Caco-2 (cell line): ENCODE data around the gene MT2A. TPM values are rescaled to one million over a fixed set of nuclear protein-coding genes. Genes with fewer than 3 reads are reported as not detected.

Source experiments
- BruUV-seq: library from RNA; stranded (reverse); fragments of 400-500 nt; replicated peaks from 2 replicates; lab custom pipeline; 2021; lab: Mats Ljungman, UMichigan
- CTCF ChIA-PET: fragments of 300-600 bp; sonication (Branson Sonifier 250); formaldehyde crosslinking; loops from one replicate; lab custom pipeline; 2022; ENCODE audit warnings: antibody characterized with exemption; lab: Charles Lee
- POLR2A ChIA-PET: fragments of 300-600 bp; sonication (Branson Sonifier 250); formaldehyde crosslinking; loops from one replicate; lab custom pipeline; 2022; ENCODE audit warnings: antibody characterized with exemption; lab: Charles Lee
- DNase-seq, 2 experiments: peaks; one replicate each; pipeline versions ENCODE4 v3.0.0 to v3.0.0-alpha.2; 2020 to 2022
- H3K27me3 ChIP-seq: replicated peaks from 2 replicates; pipeline ENCODE4 v1.6.0; 2011; ENCODE audit warnings: low read length; ENCODE audit not compliant: control insufficient read depth, insufficient read depth
- H3K36me3 ChIP-seq: 2 replicates; pipeline ENCODE4 v1.5.1; 2011; ENCODE audit warnings: low read length; ENCODE audit not compliant: control insufficient read depth, insufficient read depth
- H3K4me1 ChIP-seq: fragments of 250-450 bp; sonication (Bioruptor Pico); 2 replicates; pipeline ENCODE4 v1.5.1; 2020; ENCODE audit warnings: mild to moderate bottlenecking
- H3K4me3 ChIP-seq: 2 replicates; pipeline ENCODE4 v1.5.1; 2011; ENCODE audit warnings: low read depth, mild to moderate bottlenecking, control low read depth, low read length
- H3K9me3 ChIP-seq: fragments of 250-450 bp; sonication (Bioruptor Pico); 2 replicates; pipeline ENCODE4 v1.5.1; 2020; ENCODE audit warnings: mild to moderate bottlenecking, moderate library complexity
- H3K27ac Mint-ChIP-seq: one replicate; pipeline ENCODE4 v1.8.0; 2022; ENCODE audit warnings: mixed read lengths; ENCODE audit not compliant: unreplicated experiment
- H3K27me3 Mint-ChIP-seq: one replicate; pipeline ENCODE4 v1.8.0; 2022; ENCODE audit warnings: mixed read lengths; ENCODE audit not compliant: insufficient read depth, unreplicated experiment
- H3K36me3 Mint-ChIP-seq: one replicate; pipeline ENCODE4 v1.8.0; 2022; ENCODE audit warnings: mild to moderate bottlenecking, mixed read lengths; ENCODE audit not compliant: insufficient read depth, unreplicated experiment
- H3K4me1 Mint-ChIP-seq: one replicate; pipeline ENCODE4 v1.8.0; 2022; ENCODE audit warnings: low read depth, mixed read lengths; ENCODE audit not compliant: unreplicated experiment
- H3K4me3 Mint-ChIP-seq: one replicate; pipeline ENCODE4 v1.8.0; 2022; ENCODE audit warnings: mild to moderate bottlenecking, moderate library complexity, mixed read lengths; ENCODE audit not compliant: unreplicated experiment
- H3K9me3 Mint-ChIP-seq: one replicate; pipeline ENCODE4 v1.8.0; 2022; ENCODE audit warnings: mixed read lengths; ENCODE audit not compliant: unreplicated experiment
- intact Hi-C: fragments of 100-400 bp; cut with micrococcal nuclease; formaldehyde crosslinking; loops from one replicate; pipeline ENCODE4 v1.10.0; 2022; ENCODE audit not compliant: unreplicated experiment
- total RNA-seq: library from RNA; stranded (reverse); gene quantifications from 2 replicates; pipeline ENCODE4 v1.2.3, GENCODE V29; 2022
- TF ChIP-seq, protein P1 (sequence below), 2 experiments: fragments of 200-600 bp in 1 of 2; IDR thresholded peaks; 1 replicate in 1 of 2; 2 replicates in 1 of 2; pipeline versions ENCODE4 v1.5.1 to v1.8.0; 2011 to 2022; ENCODE audit warnings: antibody characterized with exemption in 1 of 2, control low read depth in 1 of 2, inconsistent platforms in 1 of 2, low read depth in 1 of 2, low read length in 1 of 2, mild to moderate bottlenecking in 1 of 2, moderate library complexity in 1 of 2; ENCODE audit not compliant: insufficient read depth in 1 of 2, severe bottlenecking in 1 of 2, unreplicated experiment in 1 of 2

MT2A gene
- total RNA-seq, 1 experiment from 2014 or later = 10.5 TPM

DNA sequence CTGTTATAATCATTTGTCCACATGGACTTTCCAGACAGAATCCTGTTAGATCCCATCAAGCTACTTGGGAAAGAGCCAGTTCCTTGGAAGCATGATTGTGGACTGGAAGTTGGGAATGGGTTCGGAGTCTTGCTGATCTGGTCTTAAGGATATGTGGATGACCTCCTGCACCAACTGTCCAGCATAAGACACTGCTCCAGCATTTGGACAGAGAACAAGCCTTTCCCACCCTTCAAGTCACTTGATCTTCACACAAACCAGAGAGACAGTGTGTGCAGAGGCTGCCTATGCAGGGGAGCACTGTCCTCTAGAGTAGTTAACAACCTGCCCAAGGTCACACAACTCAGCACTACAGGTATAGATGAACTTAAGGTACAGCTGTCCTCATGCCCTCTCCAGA is 37.5 kb downstream of the MT2A start:
- Mint-ChIP-seq H3K27me3 (peaks cover 10% of the 10 kb centered on the region), H3K9me3 (no peaks in the 10 kb centered on the region), H3K36me3 (no peaks in the 10 kb centered on the region), H3K4me1 (peaks cover 8% of the 10 kb centered on the region), H3K27ac (no peak overlapping the region), H3K4me3 (no peak overlapping the region)
- DNase-seq = no peak
- H3K9me3 ChIP-seq = no peaks in the 10 kb centered on the region
- POLR2A ChIA-PET = no interaction called here
- no peaks in the 10 kb centered on the region for H3K27me3 ChIP-seq
- CTCF ChIA-PET = interaction anchor here (0.6 to 0.9 kb wide), 2 partner anchors 56 to 1345 kb away, joined by 4 read pairs; no protein-coding TSS in a partner anchor
- intact Hi-C loops = no loop called here
- no peaks in the 10 kb centered on the region for H3K36me3 ChIP-seq
- peaks cover 18% of the 10 kb centered on the region for H3K4me1 ChIP-seq
- no peak overlapping the region for H3K4me3 ChIP-seq
- BruUV-seq = no TSS peak
- TF ChIP-seq, protein P1, sequence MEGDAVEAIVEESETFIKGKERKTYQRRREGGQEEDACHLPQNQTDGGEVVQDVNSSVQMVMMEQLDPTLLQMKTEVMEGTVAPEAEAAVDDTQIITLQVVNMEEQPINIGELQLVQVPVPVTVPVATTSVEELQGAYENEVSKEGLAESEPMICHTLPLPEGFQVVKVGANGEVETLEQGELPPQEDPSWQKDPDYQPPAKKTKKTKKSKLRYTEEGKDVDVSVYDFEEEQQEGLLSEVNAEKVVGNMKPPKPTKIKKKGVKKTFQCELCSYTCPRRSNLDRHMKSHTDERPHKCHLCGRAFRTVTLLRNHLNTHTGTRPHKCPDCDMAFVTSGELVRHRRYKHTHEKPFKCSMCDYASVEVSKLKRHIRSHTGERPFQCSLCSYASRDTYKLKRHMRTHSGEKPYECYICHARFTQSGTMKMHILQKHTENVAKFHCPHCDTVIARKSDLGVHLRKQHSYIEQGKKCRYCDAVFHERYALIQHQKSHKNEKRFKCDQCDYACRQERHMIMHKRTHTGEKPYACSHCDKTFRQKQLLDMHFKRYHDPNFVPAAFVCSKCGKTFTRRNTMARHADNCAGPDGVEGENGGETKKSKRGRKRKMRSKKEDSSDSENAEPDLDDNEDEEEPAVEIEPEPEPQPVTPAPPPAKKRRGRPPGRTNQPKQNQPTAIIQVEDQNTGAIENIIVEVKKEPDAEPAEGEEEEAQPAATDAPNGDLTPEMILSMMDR (IDR thresholded peaks at IDR 0.05; ENCODE audit: insufficient read depth in 1 of 2, low read depth in 1 of 2, low read length in 1 of 2, severe bottlenecking in 1 of 2, unreplicated experiment in 1 of 2) = no peak

DNA sequence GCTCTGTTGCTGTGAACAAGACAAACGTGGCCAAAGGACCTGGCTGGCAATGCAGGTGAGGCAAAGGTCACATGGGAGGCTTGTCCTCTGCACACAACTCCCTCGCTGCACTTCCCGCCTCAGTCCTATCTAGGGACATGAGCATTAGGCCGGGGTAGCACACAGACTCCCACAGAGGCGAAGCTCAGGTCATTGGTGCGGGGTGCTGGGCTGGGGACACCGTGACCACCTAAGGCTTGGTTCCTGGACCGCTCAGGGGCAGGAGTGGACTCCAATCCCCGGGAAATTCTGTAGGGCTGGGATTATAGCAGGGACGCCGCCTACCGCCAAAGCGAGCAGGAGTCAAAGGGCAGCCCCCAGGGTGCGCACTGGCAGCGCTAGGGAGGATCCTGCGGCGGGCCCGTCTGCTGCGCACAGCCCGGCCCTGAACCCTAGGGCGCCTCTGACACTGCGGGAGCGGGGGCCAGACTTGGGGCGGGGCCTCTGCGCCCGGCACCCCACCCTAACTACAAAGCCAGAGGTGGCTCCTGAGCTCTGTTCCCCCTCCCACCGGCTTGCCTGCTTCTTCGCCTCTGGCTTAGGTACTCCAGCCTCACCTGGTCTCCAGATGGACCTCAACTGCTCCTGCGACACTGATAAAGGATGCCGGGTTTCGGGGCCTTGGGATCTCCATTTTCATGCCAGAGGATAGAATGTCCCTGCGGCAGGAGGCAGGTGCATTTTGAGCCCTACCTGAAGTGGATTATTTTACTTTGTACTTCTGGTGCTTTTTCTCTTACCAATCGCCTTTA is 39.5 kb downstream of the MT2A start:
- no peaks in the 10 kb centered on the region for H3K9me3 ChIP-seq
- H3K36me3 ChIP-seq = no peaks in the 10 kb centered on the region
- Mint-ChIP-seq H3K4me1 (peaks cover 8% of the 10 kb centered on the region), H3K36me3 (no peaks in the 10 kb centered on the region), H3K4me3 (no peak overlapping the region), H3K27me3 (peaks cover 10% of the 10 kb centered on the region), H3K27ac (no peak overlapping the region), H3K9me3 (no peaks in the 10 kb centered on the region)
- ChIA-PET CTCF (no interaction called here), POLR2A (no interaction called here)
- H3K4me1 ChIP-seq = peaks cover 18% of the 10 kb centered on the region
- no peak for DNase-seq
- TF ChIP-seq, protein P1 (IDR thresholded peaks at IDR 0.05; ENCODE audit: insufficient read depth in 1 of 2, low read depth in 1 of 2, low read length in 1 of 2, severe bottlenecking in 1 of 2, unreplicated experiment in 1 of 2) = no peak
- BruUV-seq = no TSS peak
- intact Hi-C loops = no loop called here
- no peak overlapping the region for H3K4me3 ChIP-seq
- no peaks in the 10 kb centered on the region for H3K27me3 ChIP-seq

DNA sequence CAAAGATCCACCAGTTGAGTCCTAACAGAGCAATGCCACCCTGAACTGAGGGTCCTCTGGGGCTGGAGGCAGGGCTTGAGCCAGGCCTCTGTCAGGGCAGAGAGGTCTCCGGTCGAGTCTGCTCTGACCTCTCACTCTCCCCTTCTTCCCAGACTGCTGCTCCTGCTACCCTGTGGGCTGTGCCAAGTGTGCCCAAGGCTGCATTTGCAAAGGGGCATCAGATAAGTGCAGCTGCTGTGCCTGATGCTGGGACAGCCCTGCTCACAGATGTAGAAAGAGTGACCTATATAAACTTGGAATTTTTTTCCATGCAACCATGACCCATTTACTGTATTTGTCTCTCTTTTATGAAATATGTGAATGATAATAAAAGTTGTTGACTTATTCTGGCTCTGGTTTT is 40.9 kb downstream of the MT2A start:
- no peak overlapping the region for H3K4me3 ChIP-seq
- no peaks in the 10 kb centered on the region for H3K36me3 Mint-ChIP-seq
- CTCF ChIA-PET = interaction anchor here (1.2 kb wide), 1 partner anchor 49 kb away, joined by 3 read pairs; no protein-coding TSS in a partner anchor
- no peak overlapping the region for H3K27ac Mint-ChIP-seq
- no peaks in the 10 kb centered on the region for H3K9me3 Mint-ChIP-seq
- POLR2A ChIA-PET = no interaction called here
- H3K27me3 ChIP-seq = no peaks in the 10 kb centered on the region
- no peaks in the 10 kb centered on the region for H3K4me1 Mint-ChIP-seq
- no TSS peak for BruUV-seq
- TF ChIP-seq, protein P1 (IDR thresholded peaks at IDR 0.05; ENCODE audit: insufficient read depth in 1 of 2, low read depth in 1 of 2, low read length in 1 of 2, severe bottlenecking in 1 of 2, unreplicated experiment in 1 of 2) = no peak
- H3K27me3 Mint-ChIP-seq = peaks cover 7% of the 10 kb centered on the region
- DNase-seq = no peak
- no peaks in the 10 kb centered on the region for H3K36me3 ChIP-seq
- intact Hi-C loops = loop anchor here (1.0 kb wide), 1 partner anchor 8 kb away; the partner anchor contains the start of gene MT1F
- peaks cover 18% of the 10 kb centered on the region for H3K4me1 ChIP-seq
- no peaks in the 10 kb centered on the region for H3K9me3 ChIP-seq
- no peak overlapping the region for H3K4me3 Mint-ChIP-seq
